Smooth muscle cell (in vitro differentiated cells): ENCODE measurements around the gene ONECUT3. TPM values are rescaled to one million over a fixed set of nuclear protein-coding genes. Genes with fewer than 3 reads are reported as not detected.

Source experiments
- DNase-seq: peaks from one replicate; lab custom pipeline; 2025; ENCODE audit not compliant: unreplicated experiment; lab: John Stamatoyannopoulos, UW
- H2AFZ ChIP-seq: fragments of 200-600 bp; sonication (generic); 2 replicates; pipeline ENCODE4 v1.6.0; 2016; ENCODE audit warnings: antibody characterized with exemption, low read depth, mild to moderate bottlenecking
- H3F3A ChIP-seq: fragments of 200-600 bp; sonication (generic); 2 replicates; pipeline ENCODE4 v1.6.0; 2017; ENCODE audit warnings: antibody characterized with exemption, low read depth
- H3K27ac ChIP-seq: fragments of 200-600 bp; sonication (generic); 2 replicates; pipeline ENCODE4 v1.5.1; 2016; ENCODE audit warnings: low read depth, mild to moderate bottlenecking
- H3K27me3 ChIP-seq: fragments of 200-600 bp; sonication (generic); 2 replicates; pipeline ENCODE4 v1.6.1; 2016; ENCODE audit warnings: low read depth, mild to moderate bottlenecking
- H3K36me3 ChIP-seq: fragments of 200-600 bp; sonication (generic); 2 replicates; pipeline ENCODE4 v1.5.1; 2016; ENCODE audit warnings: low read depth
- H3K4me1 ChIP-seq: fragments of 200-600 bp; sonication (generic); 2 replicates; pipeline ENCODE4 v1.5.1; 2016; ENCODE audit warnings: low read depth
- H3K4me2 ChIP-seq: fragments of 200-600 bp; sonication (generic); 2 replicates; pipeline ENCODE4 v1.6.0; 2016; ENCODE audit warnings: mild to moderate bottlenecking
- H3K4me3 ChIP-seq: fragments of 200-600 bp; sonication (generic); 2 replicates; pipeline ENCODE4 v1.5.1; 2016; ENCODE audit warnings: mild to moderate bottlenecking
- H3K79me2 ChIP-seq: fragments of 200-600 bp; sonication (generic); 2 replicates; pipeline ENCODE4 v1.6.0; 2016; ENCODE audit warnings: low read depth, mild to moderate bottlenecking
- H3K9ac ChIP-seq: fragments of 200-600 bp; sonication (generic); 2 replicates; pipeline ENCODE4 v1.6.0; 2016; ENCODE audit warnings: low read depth
- H3K9me3 ChIP-seq: fragments of 200-600 bp; sonication (generic); replicated peaks from 2 replicates; pipeline ENCODE4 v1.5.1; 2016; ENCODE audit warnings: low read depth
- H4K20me1 ChIP-seq: fragments of 200-600 bp; sonication (generic); 2 replicates; pipeline ENCODE4 v1.6.0; 2016; ENCODE audit warnings: low read depth
- WGBS: methylation state at CpG from one replicate; pipeline ENCODE4 v1.1.7; 2016; ENCODE audit warnings: low lambda C conversion rate; 5-methylcytosine and 5-hydroxymethylcytosine counted together
- polyA plus RNA-seq: library from polyadenylated mRNA; unstranded; fragments of >200 nt; fragmentation: Nextera tagmentation; extraction: Ambion mirVana; gene quantifications from 2 replicates; pipeline ENCODE4 v1.2.1, GENCODE V29; 2016
- total RNA-seq: library from RNA; depleted of rRNA; stranded (reverse); fragments of >200 nt; gene quantifications from 2 replicates; pipeline ENCODE4 v1.2.3, GENCODE V29; 2014
- TF ChIP-seq, protein P1 (sequence below): fragments of 200-600 bp; sonication (generic); IDR thresholded peaks from 2 replicates; pipeline ENCODE4 v1.5.1; 2017; ENCODE audit warnings: borderline replicate concordance, mild to moderate bottlenecking, antibody characterized with exemption; ENCODE audit not compliant: insufficient read depth, poor library complexity, severe bottlenecking

Gene ONECUT3
- total and polyA plus RNA-seq, 2 experiments from 2014 or later: not detected

- H4K20me1 ChIP-seq: no peaks in the 10 kb centered on the region
- WGBS: 17% methylated on average over 16 of the region's 16 CpGs
- TF ChIP-seq, protein P1, sequence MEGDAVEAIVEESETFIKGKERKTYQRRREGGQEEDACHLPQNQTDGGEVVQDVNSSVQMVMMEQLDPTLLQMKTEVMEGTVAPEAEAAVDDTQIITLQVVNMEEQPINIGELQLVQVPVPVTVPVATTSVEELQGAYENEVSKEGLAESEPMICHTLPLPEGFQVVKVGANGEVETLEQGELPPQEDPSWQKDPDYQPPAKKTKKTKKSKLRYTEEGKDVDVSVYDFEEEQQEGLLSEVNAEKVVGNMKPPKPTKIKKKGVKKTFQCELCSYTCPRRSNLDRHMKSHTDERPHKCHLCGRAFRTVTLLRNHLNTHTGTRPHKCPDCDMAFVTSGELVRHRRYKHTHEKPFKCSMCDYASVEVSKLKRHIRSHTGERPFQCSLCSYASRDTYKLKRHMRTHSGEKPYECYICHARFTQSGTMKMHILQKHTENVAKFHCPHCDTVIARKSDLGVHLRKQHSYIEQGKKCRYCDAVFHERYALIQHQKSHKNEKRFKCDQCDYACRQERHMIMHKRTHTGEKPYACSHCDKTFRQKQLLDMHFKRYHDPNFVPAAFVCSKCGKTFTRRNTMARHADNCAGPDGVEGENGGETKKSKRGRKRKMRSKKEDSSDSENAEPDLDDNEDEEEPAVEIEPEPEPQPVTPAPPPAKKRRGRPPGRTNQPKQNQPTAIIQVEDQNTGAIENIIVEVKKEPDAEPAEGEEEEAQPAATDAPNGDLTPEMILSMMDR: no peak
Observed at GRCh38 chr19:1752009-1752756, 1.1 kb upstream of the ONECUT3 start.

DNA sequence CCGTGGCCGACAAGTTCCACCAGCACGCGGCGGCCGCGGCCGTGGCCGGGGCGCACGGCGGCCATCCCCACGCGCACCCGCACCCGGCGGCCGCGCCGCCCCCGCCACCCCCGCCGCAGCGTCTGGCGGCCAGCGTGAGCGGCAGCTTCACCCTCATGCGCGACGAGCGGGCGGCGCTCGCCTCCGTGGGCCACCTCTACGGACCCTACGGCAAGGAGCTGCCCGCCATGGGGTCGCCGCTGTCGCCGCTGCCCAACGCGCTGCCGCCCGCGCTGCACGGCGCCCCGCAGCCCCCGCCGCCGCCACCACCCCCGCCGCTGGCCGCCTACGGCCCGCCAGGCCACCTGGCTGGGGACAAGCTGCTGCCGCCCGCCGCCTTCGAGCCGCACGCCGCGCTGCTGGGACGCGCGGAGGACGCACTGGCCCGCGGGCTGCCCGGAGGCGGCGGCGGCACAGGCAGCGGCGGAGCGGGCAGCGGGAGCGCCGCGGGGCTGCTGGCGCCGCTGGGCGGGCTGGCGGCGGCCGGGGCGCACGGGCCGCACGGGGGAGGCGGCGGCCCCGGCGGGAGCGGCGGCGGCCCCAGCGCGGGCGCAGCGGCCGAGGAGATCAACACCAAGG lies 821 bp downstream of the ONECUT3 start:
- peaks cover 89% of the 10 kb centered on the region for H3K27me3 ChIP-seq
- H4K20me1 ChIP-seq: no peaks in the 10 kb centered on the region
- peaks cover 12% of the 10 kb centered on the region for H3K4me1 ChIP-seq
- H3K79me2 ChIP-seq: no peaks in the 10 kb centered on the region
- TF ChIP-seq, protein P1: no peak
- no peak overlapping the region for H3K4me3 ChIP-seq
- H3K36me3 ChIP-seq: no peaks in the 10 kb centered on the region
- H2AFZ ChIP-seq: no peak overlapping the region
- no peaks in the 10 kb centered on the region for H3F3A ChIP-seq
- no peak for DNase-seq
- no peak overlapping the region for H3K9ac ChIP-seq
- H3K9me3 ChIP-seq: no peaks in the 10 kb centered on the region
- H3K4me2 ChIP-seq: no peak overlapping the region
- WGBS: 4% methylated on average over 28 of the region's 105 CpGs
- no peak overlapping the region for H3K27ac ChIP-seq

More at GRCh38 chr19:1752009-1752756, 1.1 kb upstream of the ONECUT3 start:
- H3K9me3 ChIP-seq: no peaks in the 10 kb centered on the region
- no peaks in the 10 kb centered on the region for H3K79me2 ChIP-seq
- H3K9ac ChIP-seq: no peak overlapping the region
- DNase-seq: no peak
- H3F3A ChIP-seq: no peaks in the 10 kb centered on the region
- H2AFZ ChIP-seq: no peak overlapping the region
- H3K4me3 ChIP-seq: no peak overlapping the region
- no peak overlapping the region for H3K4me2 ChIP-seq
- no peaks in the 10 kb centered on the region for H3K36me3 ChIP-seq
- H3K4me1 ChIP-seq: peaks cover 12% of the 10 kb centered on the region
- H3K27ac ChIP-seq: no peak overlapping the region
- H3K27me3 ChIP-seq: peaks cover 84% of the 10 kb centered on the region

DNA sequence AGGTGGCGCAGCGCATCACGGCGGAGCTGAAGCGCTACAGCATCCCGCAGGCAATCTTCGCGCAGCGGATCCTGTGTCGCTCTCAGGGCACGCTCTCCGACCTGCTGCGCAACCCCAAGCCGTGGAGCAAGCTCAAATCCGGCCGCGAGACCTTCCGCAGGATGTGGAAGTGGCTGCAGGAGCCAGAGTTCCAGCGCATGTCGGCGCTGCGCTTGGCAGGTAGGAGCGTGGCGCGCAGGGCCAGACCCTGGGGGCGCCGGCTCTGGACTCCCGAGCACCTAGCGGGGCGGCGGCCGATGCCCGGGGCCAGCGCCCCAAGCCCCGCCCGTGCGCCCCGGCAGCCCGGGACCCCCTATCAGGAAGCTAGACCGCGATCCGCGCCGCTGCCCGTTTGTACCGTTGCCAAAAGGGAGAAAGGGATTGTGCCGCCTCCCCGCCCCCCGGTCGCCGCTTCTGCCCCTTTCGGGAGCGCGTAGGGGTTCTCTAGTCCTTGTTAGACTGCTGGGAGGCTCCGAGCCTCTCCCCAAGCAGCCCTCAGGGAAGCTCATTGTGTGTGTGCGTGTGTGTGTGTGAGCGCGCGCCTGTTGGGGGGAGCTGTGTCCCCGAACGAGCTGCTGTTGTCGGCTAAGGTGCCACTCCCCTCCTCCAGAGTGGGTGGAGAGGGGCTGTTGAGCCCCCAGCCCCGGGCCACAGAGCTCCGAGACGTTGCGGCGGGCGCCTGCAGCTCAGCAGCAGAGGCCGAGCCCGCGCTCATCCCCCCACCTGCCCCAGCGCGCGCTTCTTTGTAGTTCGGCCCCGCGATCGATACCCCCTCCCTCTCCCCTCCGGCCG lies 1.5 kb downstream of the ONECUT3 start:
- H3K27ac ChIP-seq: no peak overlapping the region
- WGBS: 4% methylated on average over 61 of the region's 80 CpGs
- no peak overlapping the region for H2AFZ ChIP-seq
- H3K36me3 ChIP-seq: no peaks in the 10 kb centered on the region
- H3K4me3 ChIP-seq: no peak overlapping the region
- TF ChIP-seq, protein P1: no peak
- H4K20me1 ChIP-seq: no peaks in the 10 kb centered on the region
- no peak overlapping the region for H3K4me2 ChIP-seq
- H3K9ac ChIP-seq: no peak overlapping the region
- peaks cover 12% of the 10 kb centered on the region for H3K4me1 ChIP-seq
- no peaks in the 10 kb centered on the region for H3F3A ChIP-seq
- no peaks in the 10 kb centered on the region for H3K9me3 ChIP-seq
- peaks cover 89% of the 10 kb centered on the region for H3K27me3 ChIP-seq
- DNase-seq: no peak
- no peaks in the 10 kb centered on the region for H3K79me2 ChIP-seq
